WTC11 (cell line): ENCODE data around the gene PFDN5. TPM values are rescaled to one million over a fixed set of nuclear protein-coding genes. Genes with fewer than 3 reads are reported as not detected.
A peak's percentile ranks its signal among the peaks of the same experiment; 100 is the strongest.

Experiments used
- ATAC-seq: fragments of 200-7000 bp; cut with Tn5 transposase; 2 replicates; pipeline ENCODE4 v1.10.0; 2021; ENCODE audit warnings: mild to moderate bottlenecking, moderate library complexity
- CTCF ChIA-PET: fragments of 300-600 bp; sonication (Branson Sonifier 250); formaldehyde crosslinking; loops from one replicate; lab custom pipeline; 2021; ENCODE audit warnings: antibody characterized with exemption; lab: Charles Lee
- POLR2A ChIA-PET: fragments of 350-600 bp; sonication (Branson Sonifier 250); formaldehyde crosslinking; loops from one replicate; lab custom pipeline; 2021; ENCODE audit warnings: antibody characterized with exemption; lab: Charles Lee
- DNase-seq: peaks from one replicate; pipeline ENCODE4 v3.0.0; 2021; ENCODE audit warnings: low spot score
- H3K27ac Mint-ChIP-seq: 2 replicates; pipeline ENCODE4 v1.8.0; 2021; ENCODE audit warnings: mixed read lengths
- H3K27me3 Mint-ChIP-seq: 2 replicates; pipeline ENCODE4 v1.8.0; 2021; ENCODE audit warnings: low read depth, mild to moderate bottlenecking, moderate library complexity, mixed read lengths
- H3K36me3 Mint-ChIP-seq: 2 replicates; pipeline ENCODE4 v1.8.0; 2021; ENCODE audit warnings: mixed read lengths
- H3K4me1 Mint-ChIP-seq: 2 replicates; pipeline ENCODE4 v1.8.0; 2022; ENCODE audit warnings: mixed read lengths
- H3K4me3 Mint-ChIP-seq: 2 replicates; pipeline ENCODE4 v1.8.0; 2021; ENCODE audit warnings: mild to moderate bottlenecking, moderate library complexity, mixed read lengths
- H3K9me3 Mint-ChIP-seq: 2 replicates; pipeline ENCODE4 v1.8.0; 2021; ENCODE audit warnings: mixed read lengths
- AFF4 ChIP-seq: sonication (generic); formaldehyde crosslinking; IDR thresholded peaks from 2 replicates; pipeline ENCODE4 v1.8.1; 2023; ENCODE audit warnings: mild to moderate bottlenecking, missing genetic modification reagents, borderline replicate concordance
- AR ChIP-seq: fragments of 250-450 bp; sonication (Bioruptor Pico); IDR thresholded peaks from 2 replicates; pipeline ENCODE4 v1.9.0; 2021; ENCODE audit warnings: mild to moderate bottlenecking
- ATF6 ChIP-seq: sonication (generic); formaldehyde crosslinking; IDR thresholded peaks from 2 replicates; pipeline ENCODE4 v1.8.1; 2023; ENCODE audit warnings: mild to moderate bottlenecking, missing genetic modification reagents
- E2F5 ChIP-seq: sonication (generic); formaldehyde crosslinking; IDR thresholded peaks from 2 replicates; pipeline ENCODE4 v1.8.1; 2022; ENCODE audit warnings: mild to moderate bottlenecking, moderate library complexity, missing genetic modification reagents
- ELF4 ChIP-seq: sonication (generic); formaldehyde crosslinking; IDR thresholded peaks from 2 replicates; pipeline ENCODE4 v1.8.1; 2022; ENCODE audit warnings: low read depth, mild to moderate bottlenecking, moderate library complexity, missing genetic modification reagents
- HMGXB4 ChIP-seq: sonication (generic); formaldehyde crosslinking; IDR thresholded peaks from 2 replicates; pipeline ENCODE4 v1.8.1; 2023; ENCODE audit warnings: mild to moderate bottlenecking, moderate library complexity, missing genetic modification reagents
- MYBL2 ChIP-seq: sonication (generic); formaldehyde crosslinking; IDR thresholded peaks from 2 replicates; pipeline ENCODE4 v1.8.1; 2023; ENCODE audit warnings: mild to moderate bottlenecking, moderate library complexity, missing genetic modification reagents
- NFATC4 ChIP-seq: fragments of 250-450 bp; sonication (Bioruptor Pico); IDR thresholded peaks from 2 replicates; pipeline ENCODE4 v1.9.0; 2021; ENCODE audit warnings: mild to moderate bottlenecking
- NFE2L1 ChIP-seq: sonication (generic); formaldehyde crosslinking; IDR thresholded peaks from 2 replicates; pipeline ENCODE4 v1.8.1; 2023; ENCODE audit warnings: missing genetic modification reagents
- NR1H2 ChIP-seq: sonication (generic); formaldehyde crosslinking; IDR thresholded peaks from 2 replicates; pipeline ENCODE4 v1.9.0; 2021; ENCODE audit warnings: mild to moderate bottlenecking, moderate library complexity, missing genetic modification reagents
- TCF7 ChIP-seq: sonication (generic); formaldehyde crosslinking; IDR thresholded peaks from 2 replicates; pipeline ENCODE4 v1.8.0; 2022; ENCODE audit warnings: mild to moderate bottlenecking, low read depth, missing genetic modification reagents, moderate library complexity
- TEAD4 ChIP-seq: sonication (generic); formaldehyde crosslinking; IDR thresholded peaks from 2 replicates; pipeline ENCODE4 v1.8.0; 2022; ENCODE audit warnings: mild to moderate bottlenecking, missing genetic modification reagents
- TP53 ChIP-seq: sonication (generic); formaldehyde crosslinking; IDR thresholded peaks from 2 replicates; pipeline ENCODE4 v1.8.1; 2023; ENCODE audit warnings: mild to moderate bottlenecking, missing genetic modification reagents
- ZNF219 ChIP-seq: sonication (generic); formaldehyde crosslinking; IDR thresholded peaks from 2 replicates; pipeline ENCODE4 v1.8.0; 2023; ENCODE audit warnings: missing genetic modification reagents, mild to moderate bottlenecking, borderline replicate concordance
- ZNF263 ChIP-seq: sonication (generic); formaldehyde crosslinking; IDR thresholded peaks from 2 replicates; pipeline ENCODE4 v1.8.1; 2022; ENCODE audit warnings: low read depth, mild to moderate bottlenecking, moderate library complexity, missing genetic modification reagents
- total RNA-seq: library from RNA; stranded (reverse); gene quantifications from 3 replicates; pipeline ENCODE4 v1.2.3, GENCODE V29; 2021
- TF ChIP-seq, protein P1 (sequence below): sonication (generic); formaldehyde crosslinking; IDR thresholded peaks from 2 replicates; pipeline ENCODE4 v1.8.0; 2022; ENCODE audit warnings: mild to moderate bottlenecking, missing genetic modification reagents

Gene PFDN5
- total RNA-seq, 1 experiment from 2014 or later, result 263 TPM

- peaks cover 24% of the 10 kb centered on the region for H3K36me3 Mint-ChIP-seq
- no peak for TF ChIP-seq NFATC4 (CRISPR knock-in tag)
- no peak for TF ChIP-seq TP53 (CRISPR knock-in tag)
- TF ChIP-seq TCF7 (CRISPR knock-in tag), result no peak
- TF ChIP-seq ZNF219 (CRISPR knock-in tag), result no peak
- TF ChIP-seq, protein P1, sequence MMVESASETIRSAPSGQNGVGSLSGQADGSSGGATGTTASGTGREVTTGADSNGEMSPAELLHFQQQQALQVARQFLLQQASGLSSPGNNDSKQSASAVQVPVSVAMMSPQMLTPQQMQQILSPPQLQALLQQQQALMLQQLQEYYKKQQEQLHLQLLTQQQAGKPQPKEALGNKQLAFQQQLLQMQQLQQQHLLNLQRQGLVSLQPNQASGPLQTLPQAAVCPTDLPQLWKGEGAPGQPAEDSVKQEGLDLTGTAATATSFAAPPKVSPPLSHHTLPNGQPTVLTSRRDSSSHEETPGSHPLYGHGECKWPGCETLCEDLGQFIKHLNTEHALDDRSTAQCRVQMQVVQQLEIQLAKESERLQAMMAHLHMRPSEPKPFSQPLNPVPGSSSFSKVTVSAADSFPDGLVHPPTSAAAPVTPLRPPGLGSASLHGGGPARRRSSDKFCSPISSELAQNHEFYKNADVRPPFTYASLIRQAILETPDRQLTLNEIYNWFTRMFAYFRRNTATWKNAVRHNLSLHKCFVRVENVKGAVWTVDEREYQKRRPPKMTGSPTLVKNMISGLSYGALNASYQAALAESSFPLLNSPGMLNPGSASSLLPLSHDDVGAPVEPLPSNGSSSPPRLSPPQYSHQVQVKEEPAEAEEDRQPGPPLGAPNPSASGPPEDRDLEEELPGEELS, result no peak
- TF ChIP-seq AFF4 (CRISPR knock-in tag), result no peak
- TF ChIP-seq AR (CRISPR knock-in tag), result no peak
- TF ChIP-seq MYBL2 (CRISPR knock-in tag), result no peak
- TF ChIP-seq NFE2L1 (CRISPR knock-in tag), result no peak
- no peak for TF ChIP-seq ZNF263
- TF ChIP-seq HMGXB4 (CRISPR knock-in tag), result no peak
- peaks cover 23% of the 10 kb centered on the region for H3K4me1 Mint-ChIP-seq
- H3K27ac Mint-ChIP-seq, result peak overlapping the region; percentile 99
- ATAC-seq, result no peak
- H3K4me3 Mint-ChIP-seq, result peak overlapping the region; percentile 96
- CTCF ChIA-PET, result interaction anchor here (0.6 to 9.5 kb wide), 98 partner anchors 9 to 418 kb away, joined by 3 to 148 read pairs (median 6); partner anchors contain the start of genes AMHR2, ATP5MC2, CSAD and ESPL1
- H3K9me3 Mint-ChIP-seq, result no peaks in the 10 kb centered on the region
- no peak for DNase-seq
- POLR2A ChIA-PET, result interaction anchor here (0.8 to 1.7 kb wide), 10 partner anchors 21 to 180 kb away, joined by 3 to 19 read pairs (median 7); partner anchors contain the start of genes MAP3K12, MYG1, PFDN5 and PRR13
- peaks cover 30% of the 10 kb centered on the region for H3K27me3 Mint-ChIP-seq
These were observed 25.2 kb downstream of the PFDN5 start for GRCh38 chr12:53320352-53321195.

- Mint-ChIP-seq H3K9me3 (no peaks in the 10 kb centered on the region), H3K36me3 (peaks cover 4% of the 10 kb centered on the region; the same call in 1 of the 2 replicates), H3K27ac (peak overlapping the region; percentile 57; the same call in 1 of the 2 replicates), H3K27me3 (peaks cover 67% of the 10 kb centered on the region), H3K4me3 (peak overlapping the region; percentile 81), H3K4me1 (peaks cover 32% of the 10 kb centered on the region)
- CTCF ChIA-PET, result interaction anchor here (0.6 to 9.5 kb wide), 25 partner anchors 18 to 275 kb away, joined by 3 to 148 read pairs (median 5); partner anchors contain the start of genes CSAD, MYG1, PFDN5 and SP1
- no peak for ATAC-seq
- POLR2A ChIA-PET, result interaction anchor here (0.6 to 1.0 kb wide), 3 partner anchors 21 to 317 kb away, joined by 3 to 5 read pairs (median 3); no protein-coding TSS in a partner anchor
- no peak for DNase-seq
- TF ChIP-seq ATF6 (CRISPR knock-in tag) (no peak), ELF4 (CRISPR knock-in tag) (no peak), E2F5 (CRISPR knock-in tag) (no peak), NR1H2 (CRISPR knock-in tag) (no peak), TEAD4 (CRISPR knock-in tag) (no peak)
These were observed 28.9 kb downstream of the PFDN5 start for GRCh38 chr12:53324113-53324778.
